Gastroesophageal sphincter (tissue), 3 donors: ENCODE data around the gene HNRNPA3.

Experiments used
- EP300 ChIP-seq: sonication (generic); formaldehyde crosslinking; IDR thresholded peaks from one replicate; pipeline ENCODE4 v1.6.1; 2017; ENCODE audit warnings: antibody characterized with exemption, mild to moderate bottlenecking
- POLR2A ChIP-seq, 2 donors: fragments of 450-650 bp; IDR thresholded peaks; one replicate each; pipeline ENCODE4 v1.6.1; 2017; ENCODE audit warnings: antibody characterized with exemption in 2 of 2, mild to moderate bottlenecking in 2 of 2, moderate library complexity in 1 of 2
- TF ChIP-seq, protein P1 (sequence below), 4 experiments: fragments of 200-600 bp in 2 of 4; fragments of 450-650 bp in 2 of 4; sonication (generic) in 1 of 4; IDR thresholded peaks; one replicate each; pipeline ENCODE4 v1.5.1; 2017 to 2019; ENCODE audit warnings: antibody characterized with exemption in 4 of 4, mild to moderate bottlenecking in 2 of 4, moderate library complexity in 2 of 4

DNA sequence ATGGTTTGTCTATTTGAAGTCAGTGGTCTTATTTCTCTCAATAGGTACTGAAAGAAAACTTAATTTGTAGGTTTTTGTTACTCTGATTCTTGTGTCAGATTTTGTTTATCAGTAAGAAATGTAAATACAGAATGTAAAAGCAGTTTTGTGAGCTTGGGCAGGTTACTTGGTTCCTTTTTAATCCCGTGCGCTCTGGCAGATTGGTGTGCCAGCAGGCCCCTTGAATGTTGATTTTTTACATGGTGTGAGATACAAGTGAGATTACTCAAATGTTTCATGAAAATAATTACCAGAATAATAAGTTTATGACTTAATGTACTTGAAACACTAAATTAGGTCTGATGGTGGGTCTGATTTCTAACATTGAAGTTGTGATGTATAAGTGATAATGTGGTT is 13.4 kb downstream of the HNRNPA3 start:
- TF ChIP-seq, protein P1, sequence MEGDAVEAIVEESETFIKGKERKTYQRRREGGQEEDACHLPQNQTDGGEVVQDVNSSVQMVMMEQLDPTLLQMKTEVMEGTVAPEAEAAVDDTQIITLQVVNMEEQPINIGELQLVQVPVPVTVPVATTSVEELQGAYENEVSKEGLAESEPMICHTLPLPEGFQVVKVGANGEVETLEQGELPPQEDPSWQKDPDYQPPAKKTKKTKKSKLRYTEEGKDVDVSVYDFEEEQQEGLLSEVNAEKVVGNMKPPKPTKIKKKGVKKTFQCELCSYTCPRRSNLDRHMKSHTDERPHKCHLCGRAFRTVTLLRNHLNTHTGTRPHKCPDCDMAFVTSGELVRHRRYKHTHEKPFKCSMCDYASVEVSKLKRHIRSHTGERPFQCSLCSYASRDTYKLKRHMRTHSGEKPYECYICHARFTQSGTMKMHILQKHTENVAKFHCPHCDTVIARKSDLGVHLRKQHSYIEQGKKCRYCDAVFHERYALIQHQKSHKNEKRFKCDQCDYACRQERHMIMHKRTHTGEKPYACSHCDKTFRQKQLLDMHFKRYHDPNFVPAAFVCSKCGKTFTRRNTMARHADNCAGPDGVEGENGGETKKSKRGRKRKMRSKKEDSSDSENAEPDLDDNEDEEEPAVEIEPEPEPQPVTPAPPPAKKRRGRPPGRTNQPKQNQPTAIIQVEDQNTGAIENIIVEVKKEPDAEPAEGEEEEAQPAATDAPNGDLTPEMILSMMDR (IDR thresholded peaks at IDR 0.05) = no peak
- no peak for TF ChIP-seq EP300
- TF ChIP-seq POLR2A (IDR thresholded peaks at IDR 0.05) = no peak
